Dedifferentiated amniotic fluid mesenchymal stem cell (primary cell): ENCODE results near the gene SLC41A1.

Experiments
- DNase-seq: peaks from one replicate; pipeline ENCODE4 v3.0.0-alpha.2; 2016; ENCODE audit errors: extremely low spot score

Gene SLC41A1

DNA sequence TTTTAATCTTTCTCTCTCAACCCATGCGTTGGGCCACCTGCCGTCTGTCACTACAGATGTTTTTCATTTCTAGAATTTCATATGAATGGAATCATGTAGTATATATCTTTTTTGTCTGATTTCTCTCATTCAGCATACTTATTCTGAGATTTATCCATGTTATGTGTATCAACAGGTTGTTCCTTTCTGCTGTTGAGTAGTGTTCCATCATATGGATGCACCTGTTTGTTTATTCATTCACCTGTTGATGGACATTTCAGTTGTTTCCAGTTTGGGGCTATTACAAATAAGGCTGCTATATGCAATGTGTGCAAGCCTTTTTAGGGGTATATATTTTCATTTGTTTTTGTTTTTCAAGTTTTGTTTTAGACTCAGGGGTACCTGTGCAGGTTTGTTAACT lies 9.4 kb upstream of the SLC41A1 start:
- DNase-seq: no peak

DNA sequence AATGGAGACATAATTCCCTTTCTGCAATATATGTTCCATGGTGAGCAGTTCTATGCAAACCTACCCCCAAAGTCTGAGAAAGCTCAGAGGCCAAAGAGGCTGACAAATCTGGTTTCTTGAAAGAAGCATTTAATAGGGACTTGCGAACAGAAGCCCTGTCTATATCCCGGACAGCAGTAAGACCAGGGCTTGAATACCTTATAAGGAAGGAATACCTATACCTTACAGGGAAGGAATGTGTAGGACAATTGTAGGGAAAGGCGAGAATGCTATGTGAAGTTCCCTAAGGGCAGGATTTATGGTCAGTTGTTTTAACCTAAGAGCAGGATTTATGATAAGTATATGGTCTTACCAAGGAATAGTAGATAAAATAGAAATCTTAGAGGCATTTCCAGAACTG lies 5.0 kb upstream of the SLC41A1 start:
- DNase-seq: no peak

DNA sequence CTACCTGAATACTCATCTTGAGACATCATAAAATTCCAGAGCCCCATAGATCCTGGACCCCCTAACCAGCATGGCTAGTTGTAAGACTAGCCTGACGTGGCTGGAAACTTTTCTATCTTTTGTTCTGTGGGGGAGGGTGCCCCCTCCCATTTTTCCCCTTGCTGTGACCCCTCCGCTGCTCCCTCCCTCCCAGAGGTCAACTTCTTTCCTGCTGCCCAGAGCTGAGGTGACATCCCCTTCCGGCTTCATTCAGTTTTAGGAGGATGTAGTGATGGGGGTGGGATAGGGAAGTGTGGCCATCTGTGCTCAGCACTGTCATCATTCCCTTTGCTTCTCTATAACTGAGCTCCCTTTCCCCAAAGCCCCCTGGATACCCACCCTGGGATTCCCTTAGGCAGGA lies 4.4 kb upstream of the SLC41A1 start:
- no peak for DNase-seq

DNA sequence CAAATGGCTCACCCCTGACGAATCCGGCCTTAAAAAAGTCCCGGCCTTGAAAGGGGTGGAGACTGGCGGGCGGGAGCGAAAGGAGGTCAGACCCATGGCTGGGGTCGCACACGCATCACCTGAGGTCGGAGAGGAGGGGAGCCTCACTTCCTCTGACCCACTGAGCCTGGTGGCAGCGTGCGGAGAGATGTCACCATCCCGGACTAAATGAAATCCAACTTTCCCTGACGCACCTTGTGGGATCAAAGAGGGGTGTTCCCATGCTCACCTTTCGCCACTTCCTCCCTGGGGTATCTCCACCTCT lies 709 bp upstream of the SLC41A1 start:
- no peak for DNase-seq

DNA sequence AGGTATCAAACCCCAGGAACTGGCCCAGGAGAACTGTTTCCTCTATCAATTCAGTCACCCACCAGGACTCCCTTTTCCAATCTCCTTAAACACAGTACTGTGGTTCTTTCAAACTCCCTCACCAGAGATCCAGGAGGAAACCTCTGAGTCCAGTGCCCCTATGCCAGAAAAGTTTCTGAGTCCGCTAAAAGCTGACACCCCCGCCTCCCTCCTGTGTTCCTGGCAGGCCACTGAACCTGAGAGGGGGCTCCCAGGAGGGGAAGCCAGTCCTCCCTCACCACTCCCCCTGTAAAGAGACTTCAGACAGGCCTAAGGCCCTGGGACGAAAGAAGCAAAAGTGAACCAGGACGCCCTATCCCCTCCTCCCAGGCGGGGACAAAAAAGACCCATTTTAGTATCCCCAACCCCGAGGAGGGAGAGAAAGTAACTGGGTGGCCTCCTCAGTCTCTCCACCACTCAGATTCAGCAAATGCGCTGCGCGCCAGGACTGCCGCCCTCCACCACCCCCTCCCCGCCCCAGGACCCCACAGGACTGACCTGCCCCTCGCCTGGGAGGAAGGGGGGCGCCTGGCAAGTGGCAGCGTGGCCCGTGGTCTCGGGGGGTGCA lies 624 bp downstream of the SLC41A1 start:
- peak; percentile 17 for DNase-seq

DNA sequence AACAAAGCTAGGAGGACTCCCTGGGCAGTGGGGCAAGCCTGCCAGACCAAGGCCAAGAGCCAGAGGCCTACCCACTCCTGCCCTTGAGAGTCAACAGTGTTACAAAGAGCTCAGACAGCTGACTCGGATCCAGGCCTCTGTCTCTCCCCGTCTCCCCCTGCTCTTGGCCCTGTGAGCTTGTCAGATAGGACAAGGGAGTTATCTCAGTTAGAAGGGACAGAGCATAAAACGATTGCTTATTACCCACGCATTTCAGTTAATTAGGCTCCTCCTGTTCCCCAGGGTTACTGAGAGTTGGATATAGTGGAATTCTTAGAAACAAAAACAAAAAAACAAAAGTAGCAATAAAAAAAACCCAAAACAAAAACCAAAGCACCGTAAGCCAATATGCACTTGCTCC lies 1.3 kb downstream of the SLC41A1 start:
- no peak for DNase-seq

DNA sequence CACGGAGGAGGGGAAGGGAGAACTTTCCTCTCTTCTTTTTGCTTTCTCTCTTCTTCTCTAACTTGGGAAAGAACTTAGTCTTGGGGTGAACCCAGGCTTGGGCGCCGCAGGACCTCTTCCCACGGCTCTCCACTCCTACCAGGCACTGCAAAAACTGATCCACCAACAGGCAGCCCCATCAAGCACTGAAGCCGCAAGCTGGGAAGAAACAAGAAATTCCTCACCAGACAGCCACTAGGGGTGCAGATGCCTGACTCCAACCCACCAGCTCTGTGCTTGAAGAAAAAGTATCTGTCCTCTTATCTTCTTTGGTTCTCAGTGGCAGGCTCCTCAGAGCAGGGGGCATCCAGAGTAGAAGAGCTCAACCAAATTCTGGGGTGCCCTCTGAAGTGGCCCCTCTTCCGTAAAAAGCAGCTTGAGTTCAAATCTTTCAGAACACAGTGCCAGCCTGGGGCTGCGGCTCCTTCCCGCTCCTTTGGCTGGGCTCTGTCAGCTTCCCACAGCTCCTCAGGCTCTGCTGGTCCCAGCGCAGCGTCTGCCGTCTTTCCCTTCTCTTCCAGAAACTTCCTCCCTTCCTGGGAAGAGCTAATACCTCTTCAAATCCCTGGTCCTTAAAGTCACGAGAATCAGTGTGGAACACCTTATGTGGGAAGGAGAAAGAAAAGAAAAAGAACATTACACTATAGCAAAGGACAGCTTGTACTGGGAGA lies 2.4 kb downstream of the SLC41A1 start:
- no peak for DNase-seq

DNA sequence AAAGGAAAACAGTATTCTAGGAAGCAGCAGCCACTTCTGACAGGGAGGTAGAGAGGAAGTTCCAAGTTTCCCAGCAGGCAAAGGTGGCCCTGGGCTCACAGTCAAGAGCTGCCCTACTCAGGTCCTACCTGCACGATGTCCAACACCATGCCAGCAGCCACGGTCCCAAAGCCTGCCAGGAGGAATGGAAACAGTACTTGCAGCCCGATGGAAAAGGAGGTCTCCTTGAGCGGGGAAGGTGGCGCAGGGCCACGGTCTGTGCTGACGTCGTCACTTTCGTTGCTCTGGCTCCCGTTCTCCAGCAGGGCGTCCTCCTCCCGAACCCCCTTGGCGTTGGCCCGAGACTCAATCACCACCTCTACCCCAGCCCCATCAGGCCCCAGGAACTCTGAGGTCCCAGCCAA lies 3.1 kb downstream of the SLC41A1 start:
- no peak for DNase-seq

DNA sequence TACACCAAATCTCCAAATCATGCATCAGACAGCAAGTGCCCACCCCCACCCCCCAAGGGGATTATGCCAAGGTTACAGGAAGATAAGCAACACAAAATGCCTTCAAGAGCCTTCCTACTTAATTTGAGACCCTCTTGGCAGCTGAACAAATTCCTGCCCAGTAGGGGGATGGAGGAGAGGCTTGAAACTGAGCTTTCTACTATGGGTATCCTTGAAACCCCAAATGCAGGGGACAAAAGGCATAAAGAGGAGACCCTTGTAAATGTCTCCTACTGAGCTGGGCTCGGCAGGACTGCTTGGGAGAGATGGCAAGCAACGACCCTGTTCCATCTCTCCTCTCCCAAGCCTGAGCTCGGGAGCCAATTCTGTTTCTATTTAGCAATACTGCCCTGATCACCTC lies 3.5 kb downstream of the SLC41A1 start:
- DNase-seq: no peak

DNA sequence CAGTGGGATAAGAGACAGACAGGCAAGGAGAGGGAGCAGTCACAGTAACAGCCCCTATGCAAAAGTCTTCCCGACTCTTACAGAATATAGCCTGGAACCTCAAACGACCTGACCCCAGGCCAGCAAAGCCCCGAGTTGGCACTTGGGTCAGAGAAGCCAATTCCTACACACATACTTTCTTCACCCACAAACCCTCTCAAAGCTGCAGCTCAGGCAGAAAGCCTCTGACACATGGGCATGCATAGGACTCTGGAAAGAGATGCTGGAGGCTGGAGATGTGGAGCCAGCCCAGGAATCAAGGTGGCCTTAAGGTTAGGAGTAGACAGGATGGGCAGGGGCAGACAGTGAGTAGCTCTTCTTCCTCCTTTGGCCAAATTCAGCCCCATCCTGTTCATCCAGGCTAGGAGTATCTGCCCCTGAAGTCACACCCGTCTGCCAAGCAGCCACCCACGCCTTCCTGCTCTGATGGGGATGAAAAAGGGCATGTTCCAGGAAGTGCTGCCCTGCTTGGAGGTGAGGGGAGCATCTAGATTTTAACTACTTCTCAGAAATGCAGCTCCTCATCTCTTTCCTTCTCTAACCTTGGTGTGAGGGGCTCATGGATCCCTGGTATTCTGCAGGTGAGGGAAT lies 7.8 kb downstream of the SLC41A1 start:
- DNase-seq: no peak

DNA sequence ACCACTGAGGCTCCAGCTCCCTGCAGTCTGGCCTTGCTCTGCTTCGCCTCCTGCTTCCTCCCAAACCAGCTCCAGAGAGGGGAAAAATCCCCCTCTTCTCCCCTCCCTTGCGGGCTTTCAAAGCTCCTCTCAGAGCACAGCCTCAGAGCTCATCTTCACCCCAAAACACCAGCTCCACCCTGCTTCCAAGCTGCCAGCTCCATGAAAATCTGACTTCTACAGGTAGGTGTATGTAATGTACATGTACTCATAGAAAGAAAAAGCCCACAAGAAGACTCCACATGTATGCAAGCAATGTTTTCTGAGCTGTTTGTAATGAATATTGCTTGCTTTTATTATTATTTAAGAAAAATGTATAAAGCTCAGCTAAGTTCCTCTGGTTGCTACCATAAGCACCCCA lies 8.4 kb downstream of the SLC41A1 start:
- DNase-seq: no peak

DNA sequence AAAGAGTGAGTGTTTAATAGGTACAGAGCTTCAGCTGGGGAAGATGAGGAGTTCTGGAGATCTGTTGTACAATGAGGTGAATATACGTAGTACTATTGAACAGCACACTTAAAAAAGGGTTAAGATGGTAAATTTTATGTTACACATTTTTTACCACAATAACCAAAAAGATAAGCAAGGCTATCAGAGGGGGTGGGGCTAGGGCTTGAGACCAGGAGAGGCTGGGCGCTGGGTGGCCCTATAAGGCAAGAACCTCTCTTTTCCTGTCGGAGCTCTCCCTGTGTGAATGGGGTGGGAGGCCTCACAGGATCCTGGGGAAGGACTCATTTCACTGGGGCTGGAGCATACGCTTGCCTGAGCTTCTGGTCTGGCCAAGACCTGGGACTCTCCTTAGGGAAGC lies 9.0 kb downstream of the SLC41A1 start:
- DNase-seq: no peak

DNA sequence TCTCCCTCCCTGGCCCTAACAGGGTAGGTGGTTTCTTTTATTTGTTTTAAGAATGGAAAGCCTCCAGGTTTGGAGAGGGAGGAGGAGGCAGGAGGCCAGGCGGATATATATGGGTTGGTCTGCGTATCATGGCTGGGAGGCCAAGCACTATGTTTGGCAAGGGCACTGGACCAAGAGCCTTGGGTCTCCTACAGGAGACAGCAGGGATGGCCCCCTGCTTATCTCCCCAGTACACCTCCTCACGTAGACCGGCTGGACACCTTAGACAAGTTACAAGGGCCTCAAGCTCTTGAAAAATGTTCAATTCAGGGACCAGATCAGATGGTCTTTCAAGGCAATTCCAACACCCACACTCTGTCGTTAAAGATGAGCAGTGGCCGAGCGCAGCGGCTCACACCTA lies 10.9 kb downstream of the SLC41A1 start:
- DNase-seq: no peak

DNA sequence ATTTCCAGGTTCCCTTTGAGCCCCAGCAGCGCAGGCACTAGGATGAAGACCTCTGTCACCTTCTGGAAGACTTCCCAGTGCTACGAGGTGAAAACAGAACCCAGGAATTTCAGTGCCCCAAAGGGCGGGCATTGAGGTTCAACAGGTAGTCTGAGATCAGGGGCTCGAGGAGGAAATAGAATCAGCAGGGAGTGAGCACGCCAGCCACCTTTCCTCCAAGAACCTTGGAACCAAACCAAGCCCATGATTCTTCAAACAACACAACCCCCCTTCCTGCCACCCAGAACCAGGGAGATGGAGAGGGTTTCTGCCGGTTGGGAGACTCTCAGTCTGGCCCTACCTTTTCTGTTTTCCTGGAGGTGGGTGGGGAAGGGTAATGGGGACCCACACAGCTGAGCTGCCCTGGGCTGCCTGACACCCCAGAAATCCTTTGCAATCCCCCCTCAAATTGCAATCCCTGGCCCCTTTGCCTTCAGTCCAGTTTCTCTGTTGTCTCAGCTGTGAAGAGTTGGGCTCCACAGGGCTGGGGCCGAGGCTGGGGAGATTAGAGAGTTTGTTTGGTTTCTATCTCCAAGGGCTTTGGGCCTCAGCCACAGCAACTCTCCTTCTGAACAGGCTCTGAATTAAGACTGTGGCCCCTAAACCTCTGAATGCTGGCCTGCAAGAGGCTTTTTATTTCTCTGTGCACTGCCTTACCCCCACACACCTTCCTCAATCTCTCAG lies 11.9 kb downstream of the SLC41A1 start:
- no peak for DNase-seq

DNA sequence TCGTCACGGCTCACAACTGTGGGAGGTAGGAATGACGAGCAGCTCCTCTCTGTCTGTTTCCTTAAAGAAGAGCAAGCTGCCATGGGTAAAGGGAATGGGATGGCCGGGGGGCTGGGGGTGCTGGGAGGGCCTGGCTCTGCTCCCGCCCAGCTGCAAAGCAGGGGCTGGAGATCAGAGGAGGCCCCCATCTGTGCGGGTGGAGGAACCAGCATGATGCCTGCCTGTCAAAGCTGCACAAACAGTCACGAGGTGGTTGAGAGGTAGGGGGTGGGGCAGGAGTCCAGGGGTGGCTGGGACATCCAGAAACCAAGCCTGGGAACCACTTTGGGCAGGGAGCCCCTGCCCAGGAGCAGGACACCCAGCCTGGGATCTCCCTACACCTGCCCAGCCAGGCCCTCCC lies 12.6 kb downstream of the SLC41A1 start:
- DNase-seq: no peak

DNA sequence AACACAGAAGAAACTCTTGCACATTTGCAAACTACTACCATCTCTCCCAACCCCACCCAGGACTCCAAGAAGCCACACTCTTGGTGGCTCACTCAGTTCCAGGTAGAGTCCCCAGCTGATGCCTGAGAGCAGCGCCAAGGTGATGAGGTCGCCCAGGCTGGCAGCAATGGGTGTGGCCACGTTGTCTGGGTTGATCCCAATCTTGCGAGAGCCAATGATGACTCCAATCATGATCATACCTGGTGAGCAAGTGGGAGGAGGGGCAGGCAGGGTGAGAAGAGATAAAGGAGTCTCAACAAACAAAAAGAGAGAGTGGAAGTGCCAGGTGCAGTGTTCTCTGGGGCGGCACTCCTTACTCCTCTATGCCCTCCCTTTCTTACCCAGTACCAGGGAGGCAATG lies 14.4 kb downstream of the SLC41A1 start:
- DNase-seq: no peak

DNA sequence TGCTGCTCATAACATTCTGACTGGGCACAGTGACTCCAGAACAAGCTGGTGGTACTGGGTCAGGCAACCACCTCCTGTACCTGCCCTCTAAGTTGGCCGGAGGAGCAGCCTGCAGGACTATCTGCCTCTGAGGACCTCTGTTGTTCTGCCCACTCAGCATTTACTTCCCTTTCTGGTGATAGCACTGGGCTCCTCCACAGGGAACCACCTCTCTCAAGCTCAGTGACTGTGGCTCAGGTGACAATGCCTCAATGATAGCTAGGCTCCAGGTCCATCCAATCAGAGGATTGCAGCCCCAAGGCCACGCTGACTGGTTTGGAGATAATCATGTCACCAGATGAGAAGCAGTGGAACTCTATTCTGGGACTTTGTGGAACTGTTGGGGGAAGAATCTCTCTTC lies 15.8 kb downstream of the SLC41A1 start:
- no peak for DNase-seq

DNA sequence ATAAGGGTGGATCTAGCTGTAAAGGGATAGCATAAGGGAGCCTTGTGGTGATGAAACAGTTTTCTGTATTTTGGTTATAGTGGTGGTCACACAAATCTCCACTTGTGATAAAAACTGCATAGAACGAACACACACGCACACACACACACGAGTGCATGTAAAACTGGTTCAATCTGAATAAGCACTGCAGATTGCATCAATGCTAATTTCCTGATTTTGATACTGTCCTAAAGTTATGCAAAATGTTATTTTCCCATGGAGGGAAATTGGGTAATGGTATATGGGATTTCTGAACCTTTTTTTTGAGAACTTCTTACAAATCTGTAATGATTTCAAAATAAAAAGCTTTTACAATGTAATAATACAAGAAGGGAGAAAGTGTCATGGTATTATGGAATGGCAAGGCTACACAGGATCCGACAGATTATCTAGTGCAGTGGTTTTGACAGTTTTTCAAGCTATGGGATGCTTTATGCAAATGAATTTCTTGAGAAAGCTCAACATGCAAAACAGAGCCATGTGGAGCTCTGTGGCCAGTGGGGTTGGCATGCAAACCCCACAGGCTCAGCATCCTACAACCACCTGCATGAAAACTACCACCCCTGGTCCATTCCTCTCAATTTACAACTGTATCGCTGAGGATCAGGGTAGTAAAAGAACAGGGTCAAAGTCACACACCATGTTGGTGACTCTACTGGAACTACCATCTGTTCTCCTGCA lies 18.8 kb downstream of the SLC41A1 start:
- DNase-seq: no peak

DNA sequence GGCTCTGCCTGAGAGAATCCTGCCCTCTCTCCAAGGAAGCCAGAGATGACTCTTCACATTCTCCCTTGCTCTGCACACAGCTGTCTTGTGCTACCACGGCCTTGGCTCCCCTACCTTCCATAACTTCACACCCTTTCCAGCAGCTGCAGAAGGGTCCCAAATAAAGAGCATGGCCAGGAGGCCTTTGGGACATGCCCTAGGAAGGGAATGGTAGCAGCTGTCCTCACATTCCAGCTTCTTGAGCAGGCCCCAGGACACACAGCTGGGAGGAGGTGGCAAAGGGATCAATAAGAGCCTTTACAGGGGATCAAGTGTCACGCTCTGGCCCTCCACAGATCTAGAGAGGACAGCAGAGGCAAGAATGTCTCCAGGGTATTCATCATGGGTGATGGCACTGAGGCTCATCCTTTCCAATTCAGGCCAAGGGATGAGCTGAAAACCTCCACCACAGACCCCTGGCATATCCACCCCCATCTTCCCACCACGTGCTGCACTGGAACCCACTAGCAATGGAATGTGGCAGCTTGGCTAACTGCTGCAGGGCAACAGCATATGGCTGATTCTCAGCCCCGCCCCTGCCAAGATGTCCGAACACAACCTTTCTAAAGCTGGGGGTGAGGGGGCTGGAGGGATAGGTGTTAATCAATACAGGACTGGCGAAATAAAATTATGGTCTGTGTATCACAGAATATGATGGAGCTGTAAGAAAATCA lies 19.9 kb downstream of the SLC41A1 start:
- no peak for DNase-seq

DNA sequence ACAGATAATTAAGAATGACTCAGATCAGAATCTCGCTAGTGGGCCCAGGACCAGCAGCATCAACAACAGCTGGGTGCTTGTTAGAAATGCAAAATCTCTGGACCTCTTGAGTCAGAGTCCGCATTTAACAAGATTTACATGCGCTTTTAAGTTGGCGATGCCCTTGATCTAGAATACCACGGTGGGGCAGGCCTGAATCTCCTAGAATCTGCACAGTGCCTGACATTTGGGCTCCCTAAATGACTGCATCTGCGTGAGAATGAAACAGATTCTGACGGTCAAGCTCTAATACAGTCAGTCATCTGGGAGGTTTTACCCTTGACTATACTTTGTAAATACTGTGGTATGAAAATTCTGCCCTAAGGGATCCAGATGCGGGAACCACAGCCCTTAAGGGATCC lies 20.5 kb downstream of the SLC41A1 start:
- DNase-seq: no peak

DNA sequence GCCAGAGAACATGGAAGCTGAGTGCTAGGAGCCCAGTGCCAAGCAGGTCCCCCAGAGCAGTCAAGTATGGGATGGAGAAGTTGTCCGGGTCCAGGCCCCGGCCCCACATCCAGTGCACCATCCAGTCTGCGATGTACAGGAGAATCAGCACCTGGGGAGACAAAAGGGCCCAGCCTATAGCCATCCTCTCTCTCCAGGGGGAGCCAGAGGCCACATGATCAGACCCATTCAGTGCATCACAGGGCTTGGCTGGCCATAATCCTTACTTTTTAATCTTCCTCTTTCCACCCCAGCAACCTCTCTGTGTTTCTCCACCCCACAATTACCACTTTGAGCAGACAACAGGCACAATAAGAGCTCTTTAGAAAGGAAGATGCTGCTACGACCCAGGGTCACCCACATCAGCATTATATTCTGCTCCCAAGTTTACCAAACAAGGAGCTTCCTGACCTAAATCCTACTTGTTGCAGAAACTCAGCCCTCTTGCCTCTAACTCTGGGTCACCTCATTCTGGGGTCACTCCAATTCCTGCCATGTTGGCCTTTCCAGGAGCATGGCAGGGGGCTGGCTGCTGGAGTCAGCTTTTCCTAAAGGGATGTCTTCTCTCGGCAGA lies 21.3 kb downstream of the SLC41A1 start:
- DNase-seq: no peak
